Non-pigmented ciliary epithelial cell (primary cell): ENCODE data around the gene ANKMY1.
"Not testable (repeated sequence)": the region's sequence is repeated elsewhere in the genome, so short reads cannot be mapped to it uniquely, and the experiment has no call there.

Experiments
- DNase-seq: peaks from one replicate; pipeline ENCODE4 v3.0.0-alpha.2; 2010; ENCODE audit warnings: low read depth

The ANKMY1 gene

DNA sequence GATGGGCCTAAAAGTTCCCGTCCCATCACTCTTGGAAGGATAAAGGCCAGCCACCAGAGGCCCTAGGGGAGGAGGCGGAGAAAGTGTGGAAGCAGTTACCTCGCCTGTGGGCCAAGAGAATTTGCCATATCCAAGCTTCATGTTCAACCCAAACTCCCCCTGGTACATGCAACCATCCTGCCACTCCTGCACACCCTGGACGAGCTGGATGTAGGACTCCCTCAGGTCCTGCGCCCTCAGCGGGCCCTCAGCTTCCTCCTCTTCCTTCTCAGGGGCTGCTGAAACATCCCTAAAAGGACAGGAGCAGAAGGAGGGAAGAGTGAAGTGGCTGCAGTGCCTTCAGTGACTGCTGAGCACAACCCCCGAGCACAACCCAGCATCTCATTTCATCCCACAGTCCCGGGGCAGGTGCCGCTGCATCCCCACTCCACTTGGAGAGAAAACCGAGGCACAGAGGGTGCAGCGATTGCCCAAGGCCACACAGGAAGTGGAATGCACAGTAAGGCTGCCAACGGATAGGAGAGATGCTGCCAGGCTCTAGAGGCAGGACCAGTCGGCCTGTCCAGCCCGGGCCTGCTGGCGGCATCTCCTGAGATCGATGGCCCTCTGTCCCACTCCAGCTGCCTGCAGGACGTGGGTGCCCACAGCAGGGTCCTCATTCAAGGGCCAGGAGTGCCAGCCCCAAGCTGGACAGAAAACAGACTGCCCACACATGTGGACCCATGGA is 2.9 kb downstream of the ANKMY1 start:
- no peak for DNase-seq

DNA sequence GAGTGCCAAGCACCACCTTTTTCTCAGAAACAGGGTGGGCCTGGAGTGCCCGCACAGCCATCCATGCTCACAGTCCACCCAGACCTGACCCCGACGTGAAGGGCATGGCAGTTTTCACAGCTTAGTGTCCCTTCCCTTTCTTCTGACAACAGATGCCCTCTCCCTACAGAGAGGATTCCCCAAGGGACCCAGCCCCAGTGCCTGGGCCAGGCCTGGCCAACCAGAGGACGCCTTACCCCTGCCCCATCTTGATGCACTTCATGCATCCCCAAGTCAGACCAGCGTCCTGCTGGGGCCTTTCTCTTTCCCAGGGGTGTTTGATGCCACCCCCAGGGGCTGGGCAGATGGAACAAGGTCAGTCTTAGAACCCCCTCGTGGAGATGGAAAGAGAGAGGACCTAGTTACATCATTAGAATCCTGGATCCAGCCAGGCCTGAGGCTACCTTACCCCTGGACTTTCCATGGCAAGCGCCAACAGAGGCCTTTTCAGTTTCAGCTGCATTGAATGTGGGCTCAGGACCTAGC is 3.8 kb downstream of the ANKMY1 start:
- DNase-seq = no peak

DNA sequence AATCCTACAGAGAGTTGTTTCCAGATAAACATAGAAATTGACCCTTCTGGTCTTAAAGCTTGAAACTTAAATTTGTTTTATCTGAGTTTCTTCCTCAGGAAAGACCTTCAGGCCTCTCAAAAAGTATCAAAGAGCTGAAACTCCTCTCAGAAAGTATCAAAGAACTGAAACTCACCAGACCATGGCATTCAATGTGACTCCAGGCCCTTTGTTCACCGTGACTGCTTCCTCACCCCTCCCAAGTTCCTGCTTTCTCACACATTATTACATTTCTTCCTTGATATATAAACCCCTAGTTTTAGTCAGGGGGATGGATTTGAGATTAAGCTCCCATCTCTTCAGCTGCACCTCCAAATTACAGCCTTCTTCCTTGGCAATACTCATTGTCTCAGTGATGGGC is 6.0 kb downstream of the ANKMY1 start:
- DNase-seq = no peak

DNA sequence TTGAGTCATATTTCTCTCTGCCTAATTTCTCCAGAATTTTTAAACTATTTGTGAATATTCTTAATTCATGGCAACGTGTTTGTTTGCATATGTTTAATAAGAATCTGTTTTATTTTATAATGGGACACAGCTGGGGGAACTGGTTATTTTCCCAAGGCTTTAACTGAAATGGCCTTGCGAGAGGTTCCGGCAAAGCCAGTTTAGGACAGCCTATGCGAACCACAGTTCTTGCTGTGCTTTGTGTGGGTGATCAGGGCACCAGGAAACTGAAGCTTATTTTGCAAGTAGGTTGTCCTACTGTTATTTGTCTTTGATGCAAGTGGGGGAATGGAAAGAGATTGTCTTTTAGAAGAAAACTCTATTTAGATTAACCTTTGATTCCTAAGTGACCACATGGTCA is 6.5 kb downstream of the ANKMY1 start:
- no peak for DNase-seq

DNA sequence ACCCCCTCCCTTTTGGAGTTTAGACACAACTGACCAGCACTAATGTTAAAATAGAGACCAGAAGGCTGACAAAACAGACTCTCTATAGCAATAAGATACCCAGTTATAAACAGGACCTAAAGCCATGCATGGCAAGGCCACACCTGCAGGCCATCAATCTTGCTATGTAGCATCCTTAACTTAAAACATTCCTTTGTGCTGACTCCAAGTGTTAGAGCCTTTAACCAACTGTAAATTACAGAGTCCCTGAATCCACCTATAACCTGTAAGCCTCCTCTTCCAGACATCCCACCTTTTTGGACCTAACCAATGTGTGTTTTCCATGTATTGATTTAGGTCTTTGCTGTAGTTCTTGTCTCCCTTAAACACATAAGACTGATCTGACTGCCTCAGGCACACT is 17.9 kb downstream of the ANKMY1 start:
- DNase-seq = no peak

DNA sequence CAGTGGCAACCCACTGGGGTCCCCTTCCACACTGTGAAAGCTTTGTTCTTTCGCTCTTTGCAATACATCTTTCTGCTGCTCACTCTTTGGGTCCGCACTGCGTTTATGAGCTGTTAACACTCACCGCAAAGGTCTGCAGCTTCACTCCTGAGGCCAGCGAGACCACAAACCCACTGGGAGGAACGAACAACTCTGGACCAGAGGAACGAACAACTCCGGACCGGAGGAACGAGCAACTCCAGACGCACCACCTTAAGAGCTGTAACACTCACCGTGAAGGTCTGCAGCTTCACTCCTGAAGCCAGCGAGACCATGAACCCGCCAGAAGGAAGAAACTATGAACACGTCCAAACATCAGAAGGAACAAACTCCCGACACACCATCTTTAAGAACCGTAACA is 18.7 kb downstream of the ANKMY1 start:
- not testable (repeated sequence) for DNase-seq

DNA sequence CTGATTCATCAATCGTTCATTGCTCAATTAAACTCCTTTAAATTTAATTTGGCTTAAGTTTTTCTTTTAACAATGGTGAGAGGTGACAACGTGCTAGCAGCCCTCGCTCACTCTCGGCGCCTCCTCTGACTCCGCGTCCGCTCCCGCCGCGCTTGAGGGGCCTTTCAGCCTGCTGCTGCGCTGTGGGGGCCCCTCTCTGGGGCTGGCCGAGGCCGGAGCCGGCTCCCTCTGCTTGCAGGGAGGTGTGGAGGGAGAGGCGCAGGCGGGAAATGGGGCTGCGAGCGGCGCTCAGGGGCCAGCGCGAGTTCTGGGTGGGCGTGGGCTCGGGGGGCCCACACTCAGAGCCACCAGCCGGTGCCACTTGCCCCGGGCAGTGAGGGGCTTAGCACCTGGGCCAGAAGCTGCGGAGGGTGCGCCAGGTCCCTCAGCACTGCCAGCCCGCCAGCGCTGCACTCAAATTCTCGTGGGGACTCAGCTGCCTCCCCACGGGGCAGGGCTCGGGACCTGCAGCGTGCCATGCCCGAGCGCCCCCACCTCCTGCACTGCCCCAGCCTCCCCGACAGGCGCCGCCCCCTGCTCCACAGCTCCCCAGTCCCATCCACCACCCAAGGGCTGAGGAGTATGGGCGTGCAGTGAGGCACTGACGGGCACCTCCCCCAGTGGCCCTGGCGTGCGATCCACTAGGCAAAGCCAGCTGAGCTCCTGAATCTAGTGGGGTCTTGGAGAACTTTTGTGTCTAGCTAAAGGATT is 19.6 kb downstream of the ANKMY1 start:
- DNase-seq = no peak

DNA sequence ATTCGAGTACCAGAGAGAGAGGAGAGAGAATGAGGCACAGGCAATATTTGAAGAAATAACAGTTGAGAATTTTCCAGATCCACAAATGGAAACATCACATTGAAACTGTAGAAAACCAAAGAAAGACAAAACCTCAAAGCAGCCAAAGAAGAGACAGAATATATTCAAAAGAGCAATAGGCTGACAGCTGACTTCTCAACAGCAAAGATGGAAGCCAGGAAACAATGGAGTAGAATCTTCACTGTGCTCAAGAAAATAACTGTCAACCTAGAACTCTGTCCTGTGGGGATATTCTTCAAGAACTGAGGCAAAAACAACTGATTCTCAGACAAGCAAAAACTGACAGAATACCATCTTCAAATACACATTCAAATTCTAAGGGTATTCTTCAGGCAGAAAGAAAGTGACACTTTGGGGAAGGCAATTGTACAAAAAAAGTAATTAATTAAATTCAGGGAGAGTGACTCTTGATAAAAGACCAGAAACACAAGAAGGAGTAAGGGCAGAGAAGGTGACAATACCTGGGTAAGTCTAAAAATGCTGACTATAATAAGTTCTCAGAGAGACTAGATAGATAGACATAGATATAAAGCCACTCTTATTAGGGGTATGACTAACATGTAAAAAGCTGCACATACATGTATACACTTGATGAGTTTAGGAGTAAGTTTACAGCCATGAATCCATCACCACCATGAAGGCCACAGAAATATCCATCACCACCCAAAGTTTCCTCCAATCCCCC is 25.6 kb downstream of the ANKMY1 start:
- DNase-seq = no peak

DNA sequence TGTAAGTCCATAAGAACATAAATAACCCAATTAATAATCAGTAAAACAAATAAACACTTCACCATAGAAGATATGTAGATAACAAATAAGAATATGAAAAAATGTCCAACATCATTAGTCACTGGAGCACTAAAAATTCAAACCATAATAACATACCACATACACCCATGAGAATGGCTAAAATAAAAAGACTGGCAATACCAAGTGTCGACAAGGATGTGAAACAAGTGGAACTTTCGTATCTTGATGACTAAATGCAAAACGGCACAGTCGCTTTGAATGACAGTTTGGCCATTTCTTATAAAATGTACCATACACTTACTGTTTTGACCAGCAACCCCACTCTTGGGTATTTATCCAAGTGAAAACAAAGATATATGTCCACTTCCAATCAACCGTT is 26.8 kb downstream of the ANKMY1 start:
- DNase-seq = no peak

DNA sequence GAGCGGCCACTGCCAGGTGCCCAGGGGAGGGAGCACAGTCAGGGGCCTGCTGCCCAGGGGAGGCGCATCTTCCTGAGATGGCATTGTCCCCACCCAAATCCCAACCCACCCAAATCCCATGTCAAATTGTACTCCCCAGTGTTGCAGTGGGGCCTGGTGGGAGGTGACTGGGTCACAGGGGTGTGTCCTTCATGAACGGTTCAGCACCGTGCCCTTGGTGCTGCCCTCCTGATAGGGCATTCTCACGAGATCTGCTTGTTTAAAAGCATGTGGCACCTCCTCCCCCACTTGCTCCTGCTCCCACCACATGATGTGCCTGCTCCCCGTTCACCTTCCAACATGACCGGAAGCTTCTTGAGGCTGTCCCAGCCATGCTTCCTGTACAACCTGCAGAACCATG is 27.6 kb downstream of the ANKMY1 start:
- DNase-seq = no peak

DNA sequence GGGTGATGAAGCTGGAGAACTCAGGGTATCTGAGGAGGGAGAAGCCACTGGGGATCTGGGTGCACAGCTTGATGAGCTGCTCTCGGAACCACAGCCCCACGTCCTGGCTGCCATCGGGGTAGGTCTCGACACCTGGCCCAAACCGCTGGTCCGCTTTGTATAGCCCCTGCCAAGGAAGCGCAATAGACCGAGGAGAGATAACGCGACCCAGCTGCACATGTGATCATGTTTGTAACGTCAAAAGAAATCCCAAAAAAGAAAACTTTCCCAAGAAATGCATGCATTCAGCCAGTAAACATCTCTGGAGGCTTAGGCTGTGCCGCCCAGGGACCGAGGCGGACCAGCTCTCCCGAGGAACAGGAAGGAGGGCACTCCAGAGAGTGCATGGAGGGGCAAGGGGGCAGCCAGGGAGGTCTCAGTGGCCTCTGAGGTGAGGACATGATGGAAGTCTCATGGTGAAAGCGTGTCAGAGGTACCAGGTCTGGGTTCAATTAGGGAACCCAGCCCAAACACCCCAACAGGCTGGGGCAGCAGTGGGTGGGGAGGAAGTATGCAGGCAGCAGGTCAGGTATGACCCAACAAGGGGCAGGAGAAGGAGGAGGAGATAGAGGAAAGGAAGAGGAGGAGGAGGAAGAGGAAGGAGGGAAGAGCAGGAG is 28.3 kb downstream of the ANKMY1 start:
- DNase-seq = no peak

DNA sequence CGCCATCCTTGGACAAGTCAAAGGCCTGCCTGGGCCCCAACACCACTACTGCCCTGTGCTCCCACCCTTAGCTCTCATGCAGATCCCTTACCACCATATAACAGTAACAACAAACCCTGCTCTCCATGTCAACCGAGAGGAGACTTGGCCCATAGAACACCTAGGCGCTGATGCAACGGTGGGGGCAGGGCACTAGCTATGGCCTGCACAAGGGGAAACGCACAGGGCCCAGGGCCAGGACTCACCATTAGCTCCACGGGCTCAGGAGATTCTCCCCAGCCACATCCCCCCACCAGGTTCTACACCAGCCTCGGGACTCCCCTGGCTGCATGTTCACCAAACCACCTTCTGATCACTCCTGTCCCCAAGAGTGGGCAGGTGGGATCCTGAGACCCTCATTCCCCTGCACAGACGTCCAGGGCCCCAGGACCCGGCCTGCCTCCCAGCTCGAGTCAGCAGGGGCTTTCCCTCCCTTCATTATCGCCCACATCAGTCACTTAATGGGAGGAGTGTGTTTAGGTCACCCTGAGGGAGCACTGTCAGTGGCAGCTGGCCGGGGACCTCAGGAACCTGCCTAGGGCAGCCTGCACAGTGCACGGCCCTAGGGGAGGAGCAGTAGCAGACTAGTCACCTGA is 29.3 kb downstream of the ANKMY1 start:
- no peak for DNase-seq

DNA sequence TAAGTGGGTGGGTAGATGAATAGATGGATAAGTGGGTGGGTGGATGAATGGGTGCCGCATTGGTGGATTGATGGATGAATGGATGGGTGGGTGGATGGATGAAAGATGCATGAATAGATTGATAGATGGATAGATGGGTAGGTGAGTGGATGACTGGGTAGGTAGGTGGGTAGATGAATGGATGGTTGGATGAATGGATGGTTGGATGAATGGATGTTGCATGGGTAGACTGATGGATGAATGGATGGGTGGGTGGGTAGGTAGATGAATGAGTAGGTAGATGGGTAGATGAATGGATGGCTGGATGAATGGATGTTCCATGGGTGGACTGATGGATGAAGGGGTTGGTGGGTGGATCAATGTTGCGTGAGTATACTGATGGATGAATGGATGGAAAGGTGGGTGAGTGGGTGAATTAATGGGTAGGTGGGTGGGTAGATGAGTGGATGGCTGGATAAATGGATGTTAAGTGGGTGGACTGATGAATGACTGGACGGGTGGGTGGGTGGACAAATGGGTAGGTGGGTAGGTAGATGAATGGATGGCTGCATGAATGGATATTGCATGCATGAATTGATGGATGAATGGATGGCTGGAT is 30.5 kb downstream of the ANKMY1 start:
- no peak for DNase-seq

DNA sequence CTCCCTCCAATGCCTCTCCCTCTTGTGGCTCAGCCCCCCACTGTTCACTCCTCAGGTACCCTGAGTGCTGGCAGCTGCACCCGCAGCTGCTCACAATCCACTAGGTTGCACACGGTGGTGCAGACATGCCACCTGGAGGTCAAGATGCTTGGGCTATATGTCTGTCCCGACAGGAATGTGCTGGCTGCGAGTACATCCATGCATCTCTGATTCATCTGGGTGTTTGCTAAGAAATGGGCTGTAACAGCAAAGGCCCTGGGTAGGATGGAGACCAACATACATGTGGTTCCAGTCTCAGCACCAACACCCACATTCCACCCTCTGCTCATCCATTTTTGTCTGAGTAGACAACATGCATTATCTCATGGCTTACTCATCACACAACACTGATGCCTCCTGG is 31.3 kb downstream of the ANKMY1 start:
- DNase-seq = no peak

DNA sequence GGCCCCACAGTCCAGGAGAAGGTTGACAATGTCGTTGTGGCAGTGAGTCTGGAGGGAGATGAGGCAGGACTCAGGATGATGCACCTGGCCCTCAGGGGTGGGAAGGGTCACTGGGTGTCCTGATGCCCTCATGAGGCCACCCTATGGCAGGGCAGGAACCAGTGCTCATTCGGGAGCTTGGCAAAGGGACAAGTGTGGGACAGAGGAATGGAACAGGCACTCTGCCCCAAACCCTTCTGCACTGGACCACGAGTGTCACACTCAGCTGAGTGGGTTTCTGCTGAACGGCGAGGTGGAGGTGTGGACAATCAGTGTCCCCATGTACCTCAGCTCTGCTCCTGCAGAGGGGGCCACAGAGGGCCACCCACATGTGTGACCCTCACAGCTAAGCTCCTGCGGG is 32.0 kb downstream of the ANKMY1 start:
- no peak for DNase-seq

DNA sequence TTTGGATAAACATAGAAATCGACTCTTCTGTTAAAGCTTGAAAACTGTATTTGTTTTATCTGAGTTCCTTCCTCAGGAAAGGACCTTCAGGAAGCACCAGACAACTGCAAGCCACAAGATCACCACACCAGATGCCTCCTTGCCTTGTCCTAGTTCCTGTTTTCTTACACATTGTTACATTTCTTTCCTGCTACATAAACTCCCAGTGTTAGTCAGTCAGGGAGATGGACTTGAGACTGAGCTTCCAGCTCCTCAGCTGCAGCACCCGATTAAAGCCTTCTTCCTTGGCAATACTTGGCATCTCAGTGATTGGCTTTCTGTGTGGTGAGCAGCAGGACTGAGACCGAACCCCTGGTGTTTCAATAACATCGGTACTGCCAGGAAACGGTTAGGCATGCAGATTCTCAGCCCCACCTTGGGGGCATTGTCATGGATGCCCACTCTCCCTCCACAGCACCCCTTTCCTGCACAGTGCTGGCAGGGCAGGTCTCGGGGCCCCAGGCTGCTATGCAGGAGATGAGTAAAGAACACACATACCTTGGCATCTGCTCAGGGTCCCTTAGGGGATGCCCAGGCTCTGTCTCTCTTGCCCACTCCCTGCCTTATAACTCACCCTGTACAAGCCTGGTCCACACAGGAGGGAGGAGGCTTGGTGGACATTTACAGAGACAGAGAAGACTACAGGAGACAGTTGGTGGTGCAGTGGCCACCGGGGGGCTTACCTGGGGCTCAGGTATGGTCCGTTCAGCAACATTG is 32.6 kb downstream of the ANKMY1 start:
- no peak for DNase-seq

DNA sequence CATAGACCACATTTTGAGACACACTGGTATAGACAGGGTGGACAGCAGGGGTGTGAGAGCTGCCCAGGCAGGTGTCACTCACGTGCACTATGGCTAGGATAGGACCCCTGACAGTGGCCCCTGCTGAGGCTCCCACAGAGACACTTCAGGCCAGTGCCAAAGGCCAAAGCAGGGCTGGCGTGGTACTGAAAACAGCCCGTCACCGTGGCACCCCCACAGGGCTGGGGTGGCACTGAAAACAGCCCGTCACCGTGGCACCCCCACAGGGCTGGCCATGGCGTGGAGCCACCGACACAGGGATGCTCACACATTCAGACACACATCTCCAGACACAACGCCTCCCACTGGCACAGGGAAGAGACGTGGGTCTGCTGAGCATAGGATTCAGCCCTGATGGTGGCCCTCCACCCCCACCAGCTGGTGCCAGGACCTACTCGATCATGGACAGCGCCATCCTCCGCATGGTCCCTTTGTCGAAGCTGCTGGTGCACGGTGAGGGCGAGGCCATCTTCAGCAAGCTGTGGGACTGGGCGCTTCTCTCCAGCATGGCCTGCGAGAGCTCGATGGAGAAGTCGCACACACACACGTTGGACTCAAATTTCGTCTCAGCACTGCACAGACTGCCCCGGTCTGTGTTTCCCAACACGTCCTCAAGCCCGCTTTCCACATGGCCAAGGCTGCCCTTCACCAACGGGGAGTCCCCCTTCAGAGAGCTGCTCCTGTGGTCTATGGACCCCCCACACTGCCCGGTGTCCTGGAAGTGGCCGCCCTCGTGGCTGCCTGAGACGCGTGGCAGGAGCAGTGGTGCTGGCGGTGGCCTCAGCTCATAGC is 34.1 kb downstream of the ANKMY1 start:
- DNase-seq = no peak

DNA sequence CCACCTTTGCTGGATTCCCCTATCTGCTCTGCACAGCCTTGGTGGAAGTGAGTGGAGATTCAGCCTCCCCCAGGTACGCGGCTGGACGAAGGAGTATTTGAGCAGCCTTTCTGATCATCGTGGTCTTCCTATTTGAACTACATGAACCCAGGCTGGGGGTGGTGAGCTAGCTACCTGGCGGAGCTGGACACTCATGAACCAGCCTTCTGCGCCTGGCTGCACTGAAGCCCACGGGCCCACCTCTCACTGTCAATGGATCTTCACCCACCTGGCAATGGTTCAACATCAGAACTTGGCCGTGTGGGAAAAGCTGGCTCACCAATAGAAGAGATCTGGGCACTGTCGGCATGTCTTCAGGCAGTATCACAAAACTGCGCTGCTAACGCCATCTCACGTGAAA is 35.4 kb downstream of the ANKMY1 start:
- no peak for DNase-seq

DNA sequence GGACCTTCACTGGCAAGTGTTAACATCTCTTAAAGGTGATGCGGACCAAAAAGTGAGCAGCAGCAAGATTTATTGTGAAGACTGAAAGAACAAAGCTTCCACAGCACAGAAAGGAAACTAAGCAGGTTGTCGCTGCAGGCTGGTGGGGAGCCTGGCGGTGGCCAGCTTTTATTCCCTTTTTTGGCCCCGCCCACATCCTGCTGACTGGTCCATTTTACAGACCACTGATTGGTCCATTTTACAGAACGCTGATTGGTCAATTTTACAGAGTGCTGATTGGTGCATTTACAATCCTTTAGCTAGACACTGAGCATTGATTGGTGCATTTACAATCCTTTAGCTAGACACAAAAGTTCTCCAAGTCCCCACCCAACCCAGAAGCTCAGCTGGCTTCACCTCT is 35.9 kb downstream of the ANKMY1 start:
- DNase-seq = not testable (repeated sequence)

DNA sequence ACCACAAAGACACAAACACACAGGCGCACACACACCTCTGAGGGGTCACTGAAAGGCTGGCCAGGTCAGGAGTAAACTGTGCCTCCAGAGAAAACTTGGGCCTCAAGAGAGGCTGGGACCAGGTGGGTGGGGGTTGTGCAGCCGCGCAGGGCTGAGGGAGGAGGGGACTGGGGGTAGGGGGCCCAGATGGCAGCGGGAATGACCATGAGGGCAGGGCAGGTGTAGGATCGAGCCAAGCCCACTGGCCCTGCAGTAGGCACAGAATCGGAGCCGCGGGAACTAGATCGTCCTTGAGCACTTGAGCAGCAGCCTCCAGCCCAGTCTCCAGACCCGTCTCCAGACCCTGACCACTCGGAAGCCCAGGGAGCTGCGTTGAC is 36.8 kb downstream of the ANKMY1 start:
- no peak for DNase-seq
